Loucy (cell line): Measurements from ENCODE around the gene SPOCK3.

ENCODE experiments used
- H2AFZ ChIP-seq: fragments of 200-600 bp; sonication (generic); 2 replicates; pipeline ENCODE4 v1.6.0; 2016; ENCODE audit warnings: antibody characterized with exemption, mild to moderate bottlenecking, low read length, moderate library complexity
- H3F3A ChIP-seq: fragments of 200-600 bp; 2 replicates; pipeline ENCODE4 v1.6.0; 2016; ENCODE audit warnings: antibody characterized with exemption, low read depth, mild to moderate bottlenecking
- H3K27me3 ChIP-seq: fragments of 200-600 bp; sonication (generic); 2 replicates; pipeline ENCODE4 v1.6.1; 2014; ENCODE audit warnings: low read length, mild to moderate bottlenecking; ENCODE audit not compliant: insufficient read depth, poor library complexity, severe bottlenecking
- H3K36me3 ChIP-seq: fragments of 200-600 bp; sonication (generic); 2 replicates; pipeline ENCODE4 v1.6.1; 2016; ENCODE audit warnings: low read length; ENCODE audit not compliant: insufficient read depth
- H3K4me1 ChIP-seq: fragments of 200-600 bp; sonication (generic); 2 replicates; pipeline ENCODE4 v1.5.1; 2014; ENCODE audit warnings: low read length, mild to moderate bottlenecking; ENCODE audit not compliant: insufficient read depth, poor library complexity, severe bottlenecking
- H3K4me2 ChIP-seq: fragments of 200-600 bp; sonication (generic); 2 replicates; pipeline ENCODE4 v1.6.0; 2014; ENCODE audit warnings: antibody characterized with exemption, low read length, low read depth, mild to moderate bottlenecking; ENCODE audit not compliant: poor library complexity, severe bottlenecking
- H3K4me3 ChIP-seq: fragments of 200-600 bp; sonication (generic); 2 replicates; pipeline ENCODE4 v1.5.1; 2014; ENCODE audit warnings: low read length, mild to moderate bottlenecking, mixed read lengths; ENCODE audit not compliant: poor library complexity, severe bottlenecking
- H3K79me2 ChIP-seq: fragments of 200-600 bp; sonication (generic); 2 replicates; pipeline ENCODE4 v1.6.1; 2014; ENCODE audit warnings: low read length; ENCODE audit not compliant: insufficient read depth
- H3K9ac ChIP-seq: fragments of 200-600 bp; sonication (generic); 2 replicates; pipeline ENCODE4 v1.6.0; 2014; ENCODE audit warnings: mild to moderate bottlenecking, low read depth, low read length, moderate library complexity; ENCODE audit not compliant: poor library complexity, severe bottlenecking
- H3K9me2 ChIP-seq: fragments of 200-600 bp; sonication (generic); replicated peaks from 2 replicates; pipeline ENCODE4 v1.6.1; 2016; ENCODE audit warnings: low read depth, low read length, mixed read lengths
- H3K9me3 ChIP-seq: fragments of 200-600 bp; sonication (generic); 2 replicates; pipeline ENCODE4 v1.6.1; 2014; ENCODE audit warnings: mild to moderate bottlenecking, antibody characterized with exemption, low read length, low read depth; ENCODE audit not compliant: insufficient read depth
- H4K20me1 ChIP-seq: fragments of 200-600 bp; sonication (generic); 2 replicates; pipeline ENCODE4 v1.6.0; 2014; ENCODE audit warnings: antibody characterized with exemption, low read length, mild to moderate bottlenecking; ENCODE audit not compliant: insufficient read depth, poor library complexity, severe bottlenecking
- CTCF ChIP-seq: fragments of 200-600 bp; sonication (generic); conservative IDR thresholded peaks from 2 replicates; pipeline ENCODE4 v1.5.1; 2014; ENCODE audit warnings: mild to moderate bottlenecking, antibody characterized with exemption, low read length
- EZH2phosphoT487 ChIP-seq: fragments of 200-600 bp; IDR thresholded peaks from 2 replicates; pipeline ENCODE4 v1.6.1; 2018; ENCODE audit warnings: antibody characterized with exemption, mild to moderate bottlenecking, moderate library complexity, borderline replicate concordance

SPOCK3 gene

GRCh38 chr4:166827167-166827566 is 407.1 kb downstream of the SPOCK3 start:
- Histone ChIP-seq H3K79me2 (no peaks in the 10 kb centered on the region), H3K4me3 (no peak overlapping the region), H3F3A (no peaks in the 10 kb centered on the region), H3K9ac (no peak overlapping the region), H3K4me1 (no peaks in the 10 kb centered on the region), H3K27me3 (no peaks in the 10 kb centered on the region), H2AFZ (no peak overlapping the region), H3K9me3 (no peaks in the 10 kb centered on the region), H3K9me2 (no peaks in the 10 kb centered on the region), H3K4me2 (no peak overlapping the region), H4K20me1 (no peaks in the 10 kb centered on the region), H3K36me3 (no peaks in the 10 kb centered on the region)
- TF ChIP-seq CTCF (no peak), EZH2phosphoT487 (no peak)

GRCh38 chr4:166823848-166824247 is 410.4 kb downstream of the SPOCK3 start:
- no peak overlapping the region for H3K4me3 ChIP-seq
- no peaks in the 10 kb centered on the region for H3K27me3 ChIP-seq
- no peaks in the 10 kb centered on the region for H3K9me3 ChIP-seq
- no peaks in the 10 kb centered on the region for H3F3A ChIP-seq
- no peaks in the 10 kb centered on the region for H3K9me2 ChIP-seq
- H4K20me1 ChIP-seq, result no peaks in the 10 kb centered on the region
- H3K4me2 ChIP-seq, result no peak overlapping the region
- H3K9ac ChIP-seq, result no peak overlapping the region
- TF ChIP-seq CTCF (no peak), EZH2phosphoT487 (no peak)
- H3K79me2 ChIP-seq, result no peaks in the 10 kb centered on the region
- H3K4me1 ChIP-seq, result no peaks in the 10 kb centered on the region
- H3K36me3 ChIP-seq, result no peaks in the 10 kb centered on the region
- no peak overlapping the region for H2AFZ ChIP-seq

GRCh38 chr4:166823126-166823525 is 411.2 kb downstream of the SPOCK3 start:
- no peaks in the 10 kb centered on the region for H3K27me3 ChIP-seq
- no peaks in the 10 kb centered on the region for H4K20me1 ChIP-seq
- no peak for TF ChIP-seq CTCF
- TF ChIP-seq EZH2phosphoT487, result no peak
- no peak overlapping the region for H3K4me2 ChIP-seq
- H3K36me3 ChIP-seq, result no peaks in the 10 kb centered on the region
- no peak overlapping the region for H3K4me3 ChIP-seq
- H3K9me3 ChIP-seq, result no peaks in the 10 kb centered on the region
- no peaks in the 10 kb centered on the region for H3K9me2 ChIP-seq
- no peak overlapping the region for H2AFZ ChIP-seq
- H3K9ac ChIP-seq, result no peak overlapping the region
- no peaks in the 10 kb centered on the region for H3K79me2 ChIP-seq
- no peaks in the 10 kb centered on the region for H3K4me1 ChIP-seq
- no peaks in the 10 kb centered on the region for H3F3A ChIP-seq
